ENCODE data around the gene EIF6. TPM values are rescaled to one million over a fixed set of nuclear protein-coding genes. Genes with fewer than 3 reads are reported as not detected.

The EIF6 gene
- total and polyA plus RNA-seq, 2 donors (not counting 3 experiments of a cell fraction or from before 2014, with no cell fraction given): 153 to 286 TPM

- no peaks in the 10 kb centered on the region for H3K36me3 ChIP-seq (ENCODE audit: control insufficient read depth in 2 of 2, extremely low read depth in 1 of 2, insufficient read depth in 2 of 2, low read length in 2 of 2)
- H3K9me1 ChIP-seq (replicated peaks; ENCODE audit: control insufficient read depth, extremely low read depth, insufficient read depth, low read length): no peaks in the 10 kb centered on the region
- TF ChIP-seq GATA2 (IDR thresholded peaks at IDR 0.05; ENCODE audit: insufficient read depth, insufficient read length, low read depth, low read length) (no peak), MYC (IDR thresholded peaks at IDR 0.05; ENCODE audit: low read depth, low read length) (no peak), CTCF (IDR thresholded peaks at IDR 0.05; ENCODE audit: extremely low read depth in 1 of 2, insufficient read depth in 1 of 2, low read depth in 1 of 2, low read length in 2 of 2) (no peak), MAX (IDR thresholded peaks at IDR 0.05; ENCODE audit: insufficient read depth, insufficient read length) (no peak), JUN (IDR thresholded peaks at IDR 0.05; ENCODE audit: borderline replicate concordance, insufficient read depth, insufficient read length, low read depth) (no peak), POLR2A (IDR thresholded peaks at IDR 0.05; ENCODE audit: low read depth, low read length) (no peak), FOS (IDR thresholded peaks at IDR 0.05; ENCODE audit: borderline replicate concordance, insufficient read depth, low read length) (no peak), POLR2AphosphoS5 (IDR thresholded peaks at IDR 0.05; ENCODE audit: insufficient read depth, low read depth, low read length) (no peak), EZH2 (IDR thresholded peaks at IDR 0.05; ENCODE audit: borderline replicate concordance, low read depth, low read length, severe bottlenecking) (no peak)
- no peak overlapping the region for H3K9ac ChIP-seq (replicated peaks; ENCODE audit: extremely low read depth, insufficient read depth, low read length)
- H3K27me3 ChIP-seq (ENCODE audit: control insufficient read depth in 2 of 2, insufficient read depth in 2 of 2, low read length in 2 of 2): no peaks in the 10 kb centered on the region
- H3K27ac ChIP-seq (ENCODE audit: insufficient read depth, low read depth, low read length): no peak overlapping the region
- no peaks in the 10 kb centered on the region for H3K79me2 ChIP-seq (ENCODE audit: control insufficient read depth, insufficient read depth, low read length)
- H4K20me1 ChIP-seq (replicated peaks; ENCODE audit: control insufficient read depth, extremely low read depth, insufficient read depth, low read length): no peaks in the 10 kb centered on the region
- dilution Hi-C loops (cut with MboI; ENCODE audit: extremely low pct_ligation_motif_present, low sequenced_read_pairs) (loop anchor here (25.0 kb wide), 1 partner anchor 430 kb away; the partner anchor contains the start of gene NCOA6), intact Hi-C loops (cut with micrococcal nuclease) (no loop called here)
- ChIA-PET POLR2A (no interaction called here), CTCF (interaction anchor here (0.9 to 11.4 kb wide), 4 partner anchors 57 to 393 kb away, joined by 3 to 177 read pairs (median 60); partner anchors contain the start of gene EDEM2)
- peaks cover 3% of the 10 kb centered on the region for H3K4me1 ChIP-seq (ENCODE audit: control insufficient read depth, extremely low read depth, insufficient read depth, low read length)
- no peak overlapping the region for H2AFZ ChIP-seq (ENCODE audit: low read depth, low read length)
- no peaks in the 10 kb centered on the region for H3K9me3 ChIP-seq (replicated peaks; ENCODE audit: control insufficient read depth, insufficient read depth, low read length)
- FAIRE-seq (no peak), DNase-seq (ENCODE audit: low read depth, low spot score) (no peak)
- no peak overlapping the region for H3K4me3 ChIP-seq (replicated peaks in 1 of 3; ENCODE audit: insufficient read depth in 1 of 3, low read depth in 1 of 3, low read length in 3 of 3)
- no TSS peak for BruUV-seq (replicated peaks)
- no peak overlapping the region for H3K4me2 ChIP-seq (ENCODE audit: insufficient read depth, low read length)
Measured at GRCh38 chr20:35267092-35267491, 17.5 kb downstream of the EIF6 start.

Data from endothelial cell of umbilical vein (primary cell).